ENCODE results near the gene TRAPPC12.
A peak's percentile ranks its signal among the peaks of the same experiment; 100 is the strongest.

Gene TRAPPC12

GRCh38 chr2:3478846-3479385 lies 99.4 kb downstream of the TRAPPC12 start:
- DNase-seq (ENCODE audit: insufficient read length, low spot score), result no peak

DNA sequence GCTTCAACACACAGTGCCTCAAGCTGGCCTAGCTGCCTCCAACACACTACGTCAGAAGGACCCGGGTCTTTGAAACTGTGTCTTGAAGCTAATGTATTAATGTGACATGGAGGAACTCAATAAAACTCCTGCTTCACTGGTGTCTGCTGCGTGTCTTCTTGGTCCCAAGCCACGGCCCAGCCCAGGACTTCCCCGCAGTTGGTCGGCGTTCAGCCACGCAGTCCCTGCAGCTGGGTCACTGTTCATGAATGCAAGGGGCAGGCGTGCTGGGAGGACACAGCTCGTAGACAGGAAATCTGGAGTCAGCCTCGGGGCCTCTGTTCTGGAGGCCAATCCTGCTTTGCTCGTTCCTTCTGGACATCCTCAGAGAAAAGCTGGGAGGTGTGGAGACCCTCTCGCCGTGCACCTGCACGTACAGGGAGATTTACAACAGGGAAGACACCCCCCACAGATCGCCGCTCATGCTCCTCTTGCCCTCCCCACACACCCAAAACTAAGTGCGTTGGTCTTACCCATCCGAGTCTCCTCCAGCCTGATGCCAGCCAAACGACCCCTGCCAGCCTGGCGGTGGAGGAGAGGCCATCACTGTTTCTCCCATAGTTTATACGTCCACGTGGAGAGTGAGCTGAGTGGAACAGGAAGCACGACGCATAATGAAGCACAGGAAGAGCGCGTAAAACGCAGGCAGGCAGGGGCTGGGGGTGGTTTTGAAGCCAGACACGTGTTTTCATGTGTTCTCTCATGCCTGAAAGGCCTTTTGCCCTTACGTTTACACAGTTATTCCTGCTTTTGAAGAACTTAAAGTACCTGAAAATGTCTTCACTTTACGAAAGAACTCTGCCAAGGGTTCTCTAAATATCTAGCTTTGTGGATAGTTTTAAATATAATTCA lies 100.2 kb downstream of the TRAPPC12 start:
- TF ChIP-seq, protein P1, sequence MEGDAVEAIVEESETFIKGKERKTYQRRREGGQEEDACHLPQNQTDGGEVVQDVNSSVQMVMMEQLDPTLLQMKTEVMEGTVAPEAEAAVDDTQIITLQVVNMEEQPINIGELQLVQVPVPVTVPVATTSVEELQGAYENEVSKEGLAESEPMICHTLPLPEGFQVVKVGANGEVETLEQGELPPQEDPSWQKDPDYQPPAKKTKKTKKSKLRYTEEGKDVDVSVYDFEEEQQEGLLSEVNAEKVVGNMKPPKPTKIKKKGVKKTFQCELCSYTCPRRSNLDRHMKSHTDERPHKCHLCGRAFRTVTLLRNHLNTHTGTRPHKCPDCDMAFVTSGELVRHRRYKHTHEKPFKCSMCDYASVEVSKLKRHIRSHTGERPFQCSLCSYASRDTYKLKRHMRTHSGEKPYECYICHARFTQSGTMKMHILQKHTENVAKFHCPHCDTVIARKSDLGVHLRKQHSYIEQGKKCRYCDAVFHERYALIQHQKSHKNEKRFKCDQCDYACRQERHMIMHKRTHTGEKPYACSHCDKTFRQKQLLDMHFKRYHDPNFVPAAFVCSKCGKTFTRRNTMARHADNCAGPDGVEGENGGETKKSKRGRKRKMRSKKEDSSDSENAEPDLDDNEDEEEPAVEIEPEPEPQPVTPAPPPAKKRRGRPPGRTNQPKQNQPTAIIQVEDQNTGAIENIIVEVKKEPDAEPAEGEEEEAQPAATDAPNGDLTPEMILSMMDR (IDR thresholded peaks at IDR 0.05; ENCODE audit: insufficient read depth, missing control alignments), result no peak
- no peak for FAIRE-seq
- DNase-seq (ENCODE audit: insufficient read length, low spot score), result no peak

More at GRCh38 chr2:3478846-3479385, 99.4 kb downstream of the TRAPPC12 start:
- FAIRE-seq, result no peak
- TF ChIP-seq, protein P1 (IDR thresholded peaks at IDR 0.05; ENCODE audit: insufficient read depth, missing control alignments), result no peak

- DNase-seq (ENCODE audit: insufficient read length, low spot score), result peak; percentile 50
- no peak for FAIRE-seq
- TF ChIP-seq, protein P1 (IDR thresholded peaks at IDR 0.05; ENCODE audit: insufficient read depth, missing control alignments), result no peak
Observed at GRCh38 chr2:3480352-3481010, 101.0 kb downstream of the TRAPPC12 start.

- TF ChIP-seq, protein P1 (IDR thresholded peaks at IDR 0.05; ENCODE audit: insufficient read depth, missing control alignments), result no peak
- DNase-seq (ENCODE audit: insufficient read length, low spot score) (no peak), FAIRE-seq (no peak)
Observed at GRCh38 chr2:3481011-3481400, 101.5 kb downstream of the TRAPPC12 start.

DNA sequence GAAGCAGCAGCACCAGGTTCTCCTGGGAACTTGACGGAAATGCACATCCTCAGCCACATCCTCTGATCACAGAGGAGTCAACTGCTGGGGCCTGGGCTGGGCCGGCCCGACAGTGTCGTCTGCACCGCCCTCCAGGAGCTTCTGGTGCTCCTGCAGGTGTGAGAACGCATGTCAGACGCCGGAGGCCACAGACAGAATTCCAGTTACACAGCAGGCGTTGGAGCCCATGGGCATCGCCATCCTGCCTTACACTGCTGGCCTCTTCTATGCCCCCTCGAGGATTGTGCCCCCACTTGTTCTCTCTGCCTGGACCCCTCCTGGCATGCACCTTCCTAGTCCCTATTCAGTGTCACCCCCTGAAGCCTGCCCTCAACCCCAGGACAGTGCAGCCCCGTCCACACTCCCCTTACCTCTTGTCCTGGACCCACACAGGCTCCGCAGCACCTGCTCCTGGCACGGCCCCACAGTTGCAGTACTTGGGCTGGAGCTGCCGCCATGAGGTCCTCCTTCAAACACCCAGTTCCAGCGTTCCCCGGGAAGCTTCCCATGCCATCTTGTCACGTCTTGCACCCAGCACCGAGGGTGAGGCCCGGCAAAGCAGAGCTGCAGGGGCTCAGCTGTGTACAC lies 102.4 kb downstream of the TRAPPC12 start:
- FAIRE-seq (no peak), DNase-seq (ENCODE audit: insufficient read length, low spot score) (no peak)
- TF ChIP-seq, protein P1 (IDR thresholded peaks at IDR 0.05; ENCODE audit: insufficient read depth, missing control alignments), result no peak

DNA sequence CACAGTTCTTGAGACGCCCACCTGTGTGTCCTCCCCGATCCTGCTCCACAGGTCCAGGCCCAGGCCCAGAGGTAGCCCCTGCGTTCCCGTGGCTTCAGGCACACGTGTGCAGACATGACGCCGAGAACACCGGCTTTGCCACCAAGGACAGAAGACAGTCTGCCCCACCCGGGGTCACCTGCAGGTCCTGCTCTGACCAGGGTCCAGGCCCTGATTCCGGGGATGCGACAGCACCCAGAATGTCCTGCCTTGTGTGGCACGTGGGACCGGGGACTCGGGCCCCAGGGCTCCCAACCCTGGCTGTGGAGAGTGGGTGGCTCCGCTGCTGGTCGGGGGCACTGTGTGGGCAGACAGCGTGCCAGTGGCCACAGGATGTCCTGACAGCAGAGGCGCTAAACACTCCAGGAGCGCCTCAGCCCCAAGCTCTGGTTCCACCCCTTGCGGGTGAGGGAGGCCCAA lies 102.9 kb downstream of the TRAPPC12 start:
- DNase-seq (ENCODE audit: insufficient read length, low spot score) (no peak), FAIRE-seq (no peak)
- TF ChIP-seq, protein P1 (IDR thresholded peaks at IDR 0.05; ENCODE audit: insufficient read depth, missing control alignments), result no peak
